Measurements from ENCODE around the gene GALNT2.

Gene GALNT2

GRCh38 chr1:230136453-230137336 is 69.7 kb downstream of the GALNT2 start:
- DNase-seq: no peak

GRCh38 chr1:230137337-230137815 is 70.3 kb downstream of the GALNT2 start:
- no peak for DNase-seq

- no peak for DNase-seq
These were observed 71.7 kb downstream of the GALNT2 start for GRCh38 chr1:230138561-230139239.

- DNase-seq: no peak
These were observed 72.3 kb downstream of the GALNT2 start for GRCh38 chr1:230139315-230139714.

GRCh38 chr1:230139741-230140140 is 72.7 kb downstream of the GALNT2 start:
- DNase-seq: no peak

- DNase-seq: no peak
These were observed 73.4 kb downstream of the GALNT2 start for GRCh38 chr1:230140221-230141020.

- DNase-seq: no peak
These were observed 74.1 kb downstream of the GALNT2 start for GRCh38 chr1:230141021-230141648.

GRCh38 chr1:230141797-230142607 is 75.0 kb downstream of the GALNT2 start:
- no peak for DNase-seq

- no peak for DNase-seq
These were observed 75.7 kb downstream of the GALNT2 start for GRCh38 chr1:230142608-230143210.

- DNase-seq: no peak
These were observed 76.5 kb downstream of the GALNT2 start for GRCh38 chr1:230143534-230143933.

- DNase-seq: no peak
These were observed 77.1 kb downstream of the GALNT2 start for GRCh38 chr1:230144010-230144614.

- no peak for DNase-seq
These were observed 77.9 kb downstream of the GALNT2 start for GRCh38 chr1:230144758-230145504.

- DNase-seq: no peak
These were observed 78.5 kb downstream of the GALNT2 start for GRCh38 chr1:230145505-230145899.

- DNase-seq: no peak
These were observed 79.0 kb downstream of the GALNT2 start for GRCh38 chr1:230145953-230146476.

GRCh38 chr1:230146709-230147108 is 79.7 kb downstream of the GALNT2 start:
- no peak for DNase-seq

GRCh38 chr1:230147253-230148125 is 80.5 kb downstream of the GALNT2 start:
- no peak for DNase-seq

- DNase-seq: no peak
These were observed 81.2 kb downstream of the GALNT2 start for GRCh38 chr1:230148126-230148652.

GRCh38 chr1:230148768-230149469 is 81.9 kb downstream of the GALNT2 start:
- DNase-seq: no peak
